Measurements from ENCODE around the gene FRMD4A. TPM values are rescaled to one million over a fixed set of nuclear protein-coding genes. Genes with fewer than 3 reads are reported as not detected.
A peak's percentile ranks its signal among the peaks of the same experiment; 100 is the strongest.

The FRMD4A gene
- total RNA-seq, 2 experiments from 2014 or later = 0.25 TPM; not detected in 1

DNA sequence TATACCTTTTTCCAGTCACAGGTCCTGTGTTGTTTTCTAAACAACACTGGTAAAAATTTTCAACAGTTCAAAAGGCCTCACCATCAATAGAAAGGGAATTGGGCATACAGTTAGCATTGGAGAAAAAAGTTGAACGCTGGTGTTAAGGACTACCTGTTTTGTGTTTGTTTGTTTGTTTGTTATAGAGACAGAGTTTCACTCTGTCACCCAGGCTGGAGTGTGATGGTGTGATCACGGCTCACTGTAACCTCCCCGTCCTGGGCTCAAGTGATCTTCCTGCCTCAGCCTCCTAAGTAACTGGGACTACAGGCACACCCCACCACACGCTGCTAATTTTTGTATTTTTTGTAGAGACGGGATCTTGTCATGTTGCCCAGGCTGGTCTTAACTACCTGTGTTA, 437.9 kb downstream of the FRMD4A start:
- H3K36me3 Mint-ChIP-seq (ENCODE audit: low read depth) = no peaks in the 10 kb centered on the region
- no peaks in the 10 kb centered on the region for H3K9me3 Mint-ChIP-seq
- no peak for DNase-seq
- H3K4me1 Mint-ChIP-seq = peaks cover 11% of the 10 kb centered on the region
- no peak overlapping the region for H3K27ac Mint-ChIP-seq
- no peak overlapping the region for H3K4me3 Mint-ChIP-seq
- POLR2A ChIA-PET = no interaction called here
- CTCF ChIA-PET = no interaction called here
- peaks cover 66% of the 10 kb centered on the region for H3K27me3 Mint-ChIP-seq

DNA sequence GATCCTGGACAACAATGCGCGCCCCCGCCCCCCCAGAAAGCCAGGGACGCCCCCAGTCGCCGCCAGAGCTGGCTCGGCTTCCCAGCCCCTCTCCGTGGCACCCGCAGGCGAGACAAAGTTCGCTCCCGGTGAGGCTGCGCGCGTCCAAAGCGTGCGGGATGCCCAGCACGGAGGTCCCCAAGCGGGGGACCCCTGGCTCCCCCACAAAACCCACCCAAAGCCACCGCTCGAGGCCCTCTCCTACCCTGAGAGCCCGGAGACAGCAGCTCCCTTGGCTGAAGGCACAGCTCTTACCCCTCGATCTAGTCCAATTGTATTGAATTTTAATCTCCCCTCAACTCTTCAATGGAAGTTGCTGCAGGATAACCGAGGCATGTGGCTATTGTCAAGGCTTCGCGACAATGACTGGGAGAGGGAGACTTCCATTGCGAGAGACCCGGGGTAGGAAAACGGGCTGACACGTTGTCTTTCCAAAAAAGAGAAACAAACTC, 438.7 kb downstream of the FRMD4A start:
- CTCF ChIA-PET = no interaction called here

DNA sequence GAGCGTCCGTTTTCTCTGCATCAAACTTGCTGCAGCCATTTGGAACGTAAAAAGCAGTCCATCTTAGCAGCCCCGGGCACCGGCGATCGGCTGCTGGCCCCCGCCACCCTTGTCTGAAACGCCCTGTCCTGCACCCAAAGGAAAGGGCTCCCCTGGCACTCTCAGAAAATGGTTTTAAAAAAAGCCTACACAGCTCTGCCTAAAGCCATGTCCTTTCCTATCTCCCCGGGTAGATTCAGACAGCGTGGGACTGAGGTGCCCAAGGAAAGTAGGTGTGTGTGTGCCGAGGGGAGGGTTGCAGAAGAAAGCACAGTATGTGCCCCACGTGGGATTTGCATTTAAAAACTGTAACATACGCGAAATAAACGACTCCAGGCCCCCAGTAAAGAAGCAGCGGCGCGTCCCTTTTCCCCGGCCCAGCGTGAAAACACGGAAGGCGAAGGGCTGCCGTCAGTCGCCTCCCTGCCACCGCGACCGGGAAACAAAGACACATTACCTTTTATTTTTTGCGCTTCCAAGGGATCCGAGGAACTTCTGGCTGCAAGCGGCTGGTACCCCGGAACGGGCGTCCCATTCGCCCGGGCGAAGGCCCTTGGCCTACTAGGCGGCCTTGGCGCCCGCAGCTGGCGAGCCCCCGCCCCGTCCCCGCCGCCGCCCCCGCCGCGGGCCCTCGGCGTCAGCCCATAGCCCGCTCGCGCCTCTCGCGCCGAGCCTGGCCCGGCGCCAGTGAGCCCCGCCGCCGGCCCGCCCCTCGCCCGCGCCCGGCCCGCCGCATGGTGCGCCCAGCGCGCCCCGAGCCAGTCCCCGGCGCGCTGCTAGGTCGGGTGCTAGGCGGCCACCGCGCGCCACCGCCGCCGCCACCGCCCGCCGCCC, 439.4 kb downstream of the FRMD4A start:
- Mint-ChIP-seq H3K36me3 (ENCODE audit: low read depth) (no peaks in the 10 kb centered on the region), H3K4me1 (peaks cover 11% of the 10 kb centered on the region), H3K9me3 (no peaks in the 10 kb centered on the region), H3K27ac (no peak overlapping the region), H3K4me3 (peak overlapping the region; percentile 23), H3K27me3 (peaks cover 71% of the 10 kb centered on the region)
- DNase-seq = no peak
- CTCF ChIA-PET = no interaction called here
- POLR2A ChIA-PET = no interaction called here

More for the DNA sequence above, 438.7 kb downstream of the FRMD4A start:
- POLR2A ChIA-PET = no interaction called here
- peak overlapping the region; percentile 33 for H3K4me3 Mint-ChIP-seq
- no peaks in the 10 kb centered on the region for H3K9me3 Mint-ChIP-seq
- peaks cover 11% of the 10 kb centered on the region for H3K4me1 Mint-ChIP-seq
- H3K27me3 Mint-ChIP-seq = peaks cover 70% of the 10 kb centered on the region
- H3K36me3 Mint-ChIP-seq (ENCODE audit: low read depth) = no peaks in the 10 kb centered on the region
- DNase-seq = no peak
- H3K27ac Mint-ChIP-seq = no peak overlapping the region

DNA sequence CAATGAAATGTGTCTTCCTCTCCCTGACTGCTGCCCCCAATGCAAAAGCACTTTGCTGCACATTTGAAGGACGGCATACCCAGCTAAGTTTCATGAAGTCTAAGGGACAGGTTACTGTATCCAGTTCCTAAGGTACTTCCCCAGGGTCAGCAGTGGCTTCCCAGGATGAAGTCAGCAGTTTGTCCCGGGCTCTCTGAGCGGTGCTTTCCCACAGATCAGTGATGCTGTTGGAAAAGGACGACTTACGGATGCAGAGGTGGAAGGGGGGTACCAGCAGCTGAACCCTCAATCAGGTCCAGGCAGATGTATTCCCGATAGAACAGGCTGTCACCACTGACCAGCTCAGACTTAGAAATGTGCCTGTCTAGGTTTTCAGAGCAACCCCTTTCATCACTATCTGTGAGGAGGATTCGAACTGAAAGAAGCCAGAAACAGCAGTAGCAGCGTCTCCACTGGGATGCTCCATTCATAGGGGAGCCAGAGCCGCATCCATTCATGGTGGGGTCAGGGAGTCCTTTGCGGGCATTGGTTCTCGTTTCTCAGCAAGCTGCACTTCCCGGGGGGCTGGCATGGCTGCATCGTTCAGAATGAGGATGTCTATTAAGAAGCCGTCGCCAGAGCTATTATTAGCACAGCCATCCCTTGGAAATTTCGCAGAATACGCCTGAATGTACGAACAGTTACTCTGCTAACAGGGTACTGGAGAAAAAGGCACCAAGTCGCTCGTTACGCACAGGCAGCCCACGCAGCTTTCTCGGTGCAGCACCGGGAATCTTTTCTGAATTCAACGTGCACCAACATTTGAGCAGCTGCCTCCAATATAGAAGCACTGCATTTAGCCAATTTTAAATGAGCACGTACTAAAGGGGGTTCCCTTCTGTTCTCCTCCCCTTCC, 440.2 kb downstream of the FRMD4A start:
- H3K4me1 Mint-ChIP-seq = peaks cover 11% of the 10 kb centered on the region
- H3K36me3 Mint-ChIP-seq (ENCODE audit: low read depth) = no peaks in the 10 kb centered on the region
- H3K4me3 Mint-ChIP-seq = peak overlapping the region; percentile 23
- H3K9me3 Mint-ChIP-seq = no peaks in the 10 kb centered on the region
- no peak overlapping the region for H3K27ac Mint-ChIP-seq
- POLR2A ChIA-PET = no interaction called here
- DNase-seq = no peak
- CTCF ChIA-PET = no interaction called here
- H3K27me3 Mint-ChIP-seq = peaks cover 70% of the 10 kb centered on the region

DNA sequence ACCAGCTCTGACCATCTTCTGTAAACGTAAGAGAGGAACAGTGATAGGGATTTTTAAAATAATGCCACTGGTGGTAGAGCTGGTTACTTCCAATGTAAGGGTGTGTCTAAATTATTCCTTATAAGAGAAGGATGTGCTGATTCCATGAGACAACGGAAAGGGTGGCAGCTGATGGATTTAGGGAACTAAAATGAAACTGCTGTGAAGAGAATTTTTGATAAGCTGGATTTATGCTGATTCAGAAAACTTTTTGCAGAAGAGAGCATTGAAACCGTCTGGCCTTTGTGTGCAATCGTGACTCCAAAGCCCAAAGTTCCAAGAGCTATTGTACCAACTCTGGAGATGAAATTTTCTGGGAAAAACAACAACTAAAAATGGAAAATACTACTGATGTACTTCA, 443.0 kb downstream of the FRMD4A start:
- Mint-ChIP-seq H3K9me3 (no peaks in the 10 kb centered on the region), H3K36me3 (ENCODE audit: low read depth) (no peaks in the 10 kb centered on the region), H3K27me3 (peaks cover 49% of the 10 kb centered on the region), H3K4me3 (no peak overlapping the region), H3K27ac (no peak overlapping the region), H3K4me1 (peaks cover 9% of the 10 kb centered on the region)
- ChIA-PET POLR2A (no interaction called here), CTCF (no interaction called here)
- DNase-seq = no peak

DNA sequence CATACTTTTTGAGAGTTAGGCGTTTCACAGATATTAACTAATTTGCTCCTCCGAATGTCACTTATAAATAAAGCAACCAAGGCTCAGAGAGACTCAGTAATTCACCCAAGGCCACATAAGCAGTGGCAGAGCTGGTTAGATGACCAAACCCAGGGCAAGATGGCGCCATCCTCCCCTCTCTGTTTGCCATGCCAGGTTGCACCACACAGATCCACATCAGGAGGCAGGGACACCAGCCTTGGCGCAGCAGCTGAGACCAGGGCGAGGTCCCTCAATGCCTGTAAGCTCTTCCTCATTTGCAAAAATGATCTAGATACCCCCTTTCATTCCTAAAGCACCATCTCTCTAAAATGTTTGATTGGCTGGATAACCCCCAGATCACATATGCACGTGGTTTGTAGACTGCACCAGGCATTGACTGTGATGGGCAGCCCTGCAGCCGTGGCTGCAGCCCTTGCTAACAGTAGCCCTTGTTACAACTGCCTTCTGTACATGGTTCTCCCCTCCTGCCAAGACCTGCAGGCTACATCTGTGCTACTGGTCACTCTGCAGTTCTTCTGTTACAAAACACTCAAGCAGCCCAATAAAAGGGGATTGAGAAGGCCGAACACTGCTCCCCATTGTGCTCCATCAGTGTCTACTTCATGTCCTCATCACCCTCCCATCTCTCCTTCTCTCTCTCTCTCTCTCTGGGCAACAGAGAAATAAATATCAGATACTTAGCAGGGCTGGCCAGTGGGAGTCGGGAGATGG, 445.3 kb downstream of the FRMD4A start:
- Mint-ChIP-seq H3K27ac (no peak overlapping the region), H3K9me3 (no peaks in the 10 kb centered on the region), H3K4me3 (no peak overlapping the region), H3K27me3 (peaks cover 31% of the 10 kb centered on the region), H3K4me1 (no peaks in the 10 kb centered on the region), H3K36me3 (ENCODE audit: low read depth) (no peaks in the 10 kb centered on the region)
- ChIA-PET CTCF (no interaction called here), POLR2A (no interaction called here)
- DNase-seq = no peak

DNA sequence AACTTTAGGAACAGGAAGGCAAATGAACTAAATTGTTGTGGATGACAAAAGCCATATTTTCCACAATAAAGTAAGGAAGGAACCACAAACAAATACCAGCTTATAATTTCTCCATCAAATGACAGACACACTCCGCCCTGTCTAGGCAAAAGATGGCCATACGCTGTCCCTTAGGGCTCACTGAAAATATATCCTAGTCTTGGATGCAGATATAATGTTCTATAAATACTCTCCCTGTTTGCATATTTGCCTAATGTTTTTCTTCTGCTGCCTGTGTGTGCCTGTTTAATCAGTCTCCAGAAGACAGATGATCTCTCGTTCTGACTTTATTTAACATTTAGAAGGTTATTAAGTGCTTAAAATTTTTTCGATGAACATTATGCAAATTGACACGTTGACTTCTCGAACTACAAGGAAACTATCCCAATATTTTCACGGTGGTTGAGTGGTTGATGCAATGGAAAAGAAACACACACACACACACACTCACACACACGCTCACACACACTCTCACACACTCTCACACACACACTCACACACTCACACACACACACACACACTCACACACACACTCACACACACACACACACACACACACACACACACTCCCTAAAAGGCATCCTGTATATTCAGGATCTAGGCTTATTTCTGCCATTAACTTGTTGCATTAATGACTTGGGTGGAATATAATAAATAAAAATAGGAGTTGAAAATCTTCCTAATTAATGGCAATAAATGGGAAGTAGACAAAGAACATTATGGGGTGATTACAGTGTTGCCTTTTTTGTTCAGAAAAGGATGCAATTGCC, 446.9 kb downstream of the FRMD4A start:
- DNase-seq = no peak
- CTCF ChIA-PET = interaction anchor here (0.6 kb wide), 1 partner anchor 508 kb away, joined by 4 read pairs; no protein-coding TSS in a partner anchor
- H3K4me1 Mint-ChIP-seq = no peaks in the 10 kb centered on the region
- no peaks in the 10 kb centered on the region for H3K36me3 Mint-ChIP-seq (ENCODE audit: low read depth)
- no peak overlapping the region for H3K4me3 Mint-ChIP-seq
- H3K9me3 Mint-ChIP-seq = no peaks in the 10 kb centered on the region
- H3K27ac Mint-ChIP-seq = no peak overlapping the region
- H3K27me3 Mint-ChIP-seq = peaks cover 16% of the 10 kb centered on the region
- POLR2A ChIA-PET = no interaction called here

DNA sequence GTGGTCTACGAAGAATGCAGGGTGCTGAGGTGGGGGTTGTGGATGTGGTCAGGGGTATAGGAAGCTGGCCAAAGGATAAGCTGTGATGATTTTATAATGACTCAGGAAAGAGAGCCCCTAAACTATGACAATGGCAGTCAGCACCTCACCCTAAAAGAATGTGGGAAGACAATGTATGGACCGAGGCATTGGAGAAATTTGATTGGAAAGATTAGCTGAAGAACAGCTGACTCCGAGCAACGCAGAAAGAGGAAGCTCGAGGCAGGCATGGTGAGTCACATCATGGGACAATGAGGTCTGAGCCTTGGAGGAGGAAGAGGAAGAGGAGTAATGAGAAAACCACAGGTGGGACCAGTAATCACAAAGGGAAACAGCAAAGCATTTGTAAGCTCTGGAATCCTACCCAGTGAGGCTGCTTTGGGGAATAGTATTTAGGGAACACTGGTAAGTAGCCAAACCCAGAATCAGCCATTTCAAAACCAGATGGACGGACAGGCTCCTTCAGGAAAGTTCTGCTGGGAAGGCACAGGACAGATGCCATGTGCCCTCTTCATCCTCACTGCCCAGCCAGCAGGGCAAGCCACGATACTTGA, 448.5 kb downstream of the FRMD4A start:
- Mint-ChIP-seq H3K36me3 (ENCODE audit: low read depth) (no peaks in the 10 kb centered on the region), H3K9me3 (no peaks in the 10 kb centered on the region), H3K27ac (no peak overlapping the region), H3K4me1 (no peaks in the 10 kb centered on the region), H3K4me3 (no peak overlapping the region), H3K27me3 (peaks cover 3% of the 10 kb centered on the region)
- CTCF ChIA-PET = no interaction called here
- POLR2A ChIA-PET = no interaction called here
- no peak for DNase-seq

DNA sequence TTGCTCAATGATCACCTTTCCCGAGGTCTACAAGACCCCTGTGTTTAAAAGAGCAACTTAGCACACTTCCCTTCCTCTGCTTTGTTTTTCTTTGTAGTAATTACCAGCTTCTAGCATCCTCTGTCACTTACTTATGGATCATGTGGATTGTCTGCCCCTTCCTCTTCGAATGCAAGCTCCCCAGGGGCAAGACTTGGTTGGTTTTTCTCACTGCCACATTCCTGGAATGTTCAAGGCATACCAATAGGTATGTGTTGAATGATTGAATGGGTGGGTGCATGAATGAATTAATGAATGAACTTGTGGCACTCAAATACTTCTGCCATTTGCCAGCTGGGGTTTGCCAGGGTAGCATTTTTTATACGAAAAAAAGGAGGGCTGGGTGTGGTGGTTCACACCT, 450.0 kb downstream of the FRMD4A start:
- H3K9me3 Mint-ChIP-seq = no peaks in the 10 kb centered on the region
- H3K27me3 Mint-ChIP-seq = peaks cover 2% of the 10 kb centered on the region
- no peaks in the 10 kb centered on the region for H3K4me1 Mint-ChIP-seq
- H3K4me3 Mint-ChIP-seq = no peak overlapping the region
- H3K27ac Mint-ChIP-seq = no peak overlapping the region
- DNase-seq = no peak
- POLR2A ChIA-PET = no interaction called here
- H3K36me3 Mint-ChIP-seq (ENCODE audit: low read depth) = no peaks in the 10 kb centered on the region
- CTCF ChIA-PET = interaction anchor here (0.5 to 0.8 kb wide), 3 partner anchors 8 to 911 kb away, joined by 3 read pairs; no protein-coding TSS in a partner anchor

DNA sequence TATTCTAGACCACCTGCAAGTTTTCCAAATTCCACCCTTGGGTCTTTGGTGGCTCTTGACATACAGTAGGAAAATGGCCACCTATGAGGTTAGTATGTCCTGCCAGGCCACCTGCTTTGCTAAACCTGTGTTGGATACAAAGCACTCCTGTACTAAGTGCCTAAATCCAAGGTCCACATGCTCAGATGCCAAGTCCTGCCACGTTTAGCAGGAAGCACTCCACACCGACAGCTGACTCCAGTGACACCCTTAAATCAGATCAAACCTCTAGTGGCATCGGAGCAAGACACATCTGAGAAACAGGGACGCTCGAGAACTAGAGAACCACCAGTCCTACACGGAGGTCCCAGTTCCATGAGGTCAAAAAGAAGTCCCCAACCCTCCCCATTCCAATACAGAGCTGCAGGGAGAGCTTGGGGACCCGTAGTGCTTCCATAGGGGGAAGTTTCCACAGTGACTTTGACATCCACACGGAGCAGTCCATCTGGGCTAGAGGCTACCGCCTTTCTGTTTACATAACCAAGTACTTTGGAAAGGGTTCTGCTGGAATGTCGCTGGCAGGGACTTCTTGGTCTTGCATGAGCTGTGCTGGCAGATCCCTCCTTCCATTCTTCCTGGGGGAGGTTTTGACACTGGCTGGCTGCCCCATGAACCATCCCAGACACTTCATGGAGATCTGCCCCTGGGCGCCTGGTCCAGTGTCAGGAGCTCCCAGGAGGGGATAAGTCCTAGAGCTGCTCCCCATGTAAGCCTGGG, 453.4 kb downstream of the FRMD4A start:
- peaks cover 3% of the 10 kb centered on the region for H3K27me3 Mint-ChIP-seq
- no peak for DNase-seq
- CTCF ChIA-PET = no interaction called here

DNA sequence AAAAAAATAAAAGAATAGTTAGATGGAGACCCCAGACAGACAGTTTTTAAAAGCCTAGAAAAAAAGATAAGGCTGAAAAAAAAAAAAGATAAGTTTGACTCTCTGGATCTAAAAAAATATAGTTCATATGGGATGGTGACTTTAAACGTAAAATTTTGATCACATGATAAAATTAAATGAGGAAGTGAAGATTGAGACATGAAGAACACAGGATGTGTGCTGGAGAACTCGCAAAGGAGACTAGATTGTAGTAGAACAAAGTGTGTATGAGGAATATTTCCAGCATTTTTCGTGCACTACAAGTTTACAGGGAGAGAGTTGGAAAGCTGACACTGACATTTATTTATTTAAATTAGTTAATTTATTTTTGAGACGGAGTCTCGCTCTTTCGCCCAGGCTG, 457.5 kb downstream of the FRMD4A start:
- H3K36me3 Mint-ChIP-seq (ENCODE audit: low read depth) = no peaks in the 10 kb centered on the region
- no peak overlapping the region for H3K4me3 Mint-ChIP-seq
- no peak for DNase-seq
- no peaks in the 10 kb centered on the region for H3K9me3 Mint-ChIP-seq
- H3K27ac Mint-ChIP-seq = no peak overlapping the region
- ChIA-PET POLR2A (no interaction called here), CTCF (no interaction called here)
- H3K4me1 Mint-ChIP-seq = peaks cover 6% of the 10 kb centered on the region
- H3K27me3 Mint-ChIP-seq = peaks cover 3% of the 10 kb centered on the region

More for the DNA sequence above, 453.4 kb downstream of the FRMD4A start:
- POLR2A ChIA-PET = no interaction called here
- Mint-ChIP-seq H3K36me3 (ENCODE audit: low read depth) (no peaks in the 10 kb centered on the region), H3K9me3 (no peaks in the 10 kb centered on the region), H3K27ac (no peak overlapping the region), H3K4me3 (no peak overlapping the region), H3K4me1 (peaks cover 2% of the 10 kb centered on the region)
